Breast epithelium (tissue), 3 donors: ENCODE data around the gene OR4D10.

ENCODE experiments used
- POLR2A ChIP-seq: fragments of 450-650 bp; IDR thresholded peaks from one replicate; pipeline ENCODE4 v1.6.1; 2016; ENCODE audit warnings: antibody characterized with exemption, mild to moderate bottlenecking, moderate library complexity
- POLR2AphosphoS5 ChIP-seq, 3 donors: sonication (generic); formaldehyde crosslinking; IDR thresholded peaks; one replicate each; pipeline ENCODE4 v1.6.1; 2017; ENCODE audit warnings: antibody characterized with exemption in 3 of 3
- TF ChIP-seq, protein P1 (sequence below), 3 donors: fragments of 450-650 bp; IDR thresholded peaks; one replicate each; pipeline ENCODE4 v1.5.1; 2016 to 2017; ENCODE audit warnings: antibody characterized with exemption in 3 of 3, mild to moderate bottlenecking in 3 of 3, moderate library complexity in 3 of 3

DNA sequence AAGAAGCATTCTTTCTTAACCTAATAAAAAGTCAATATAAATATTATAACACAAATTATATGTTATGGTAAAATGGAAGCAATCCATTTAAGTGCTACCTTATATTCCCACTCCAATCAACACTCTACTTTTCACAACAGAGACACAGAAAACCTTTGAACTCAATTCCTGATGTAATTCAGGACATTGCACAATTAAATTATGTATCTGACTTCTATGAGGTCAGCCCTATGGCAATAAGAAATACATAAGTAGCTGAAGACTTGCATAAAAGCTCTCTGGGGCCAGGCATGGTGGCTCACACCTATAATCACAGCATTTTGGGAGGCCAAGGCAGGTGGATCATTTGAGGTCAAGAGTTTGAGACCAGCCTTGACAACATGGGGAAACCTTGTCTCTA is 6.8 kb downstream of the OR4D10 start:
- TF ChIP-seq POLR2A = no peak
- TF ChIP-seq, protein P1, sequence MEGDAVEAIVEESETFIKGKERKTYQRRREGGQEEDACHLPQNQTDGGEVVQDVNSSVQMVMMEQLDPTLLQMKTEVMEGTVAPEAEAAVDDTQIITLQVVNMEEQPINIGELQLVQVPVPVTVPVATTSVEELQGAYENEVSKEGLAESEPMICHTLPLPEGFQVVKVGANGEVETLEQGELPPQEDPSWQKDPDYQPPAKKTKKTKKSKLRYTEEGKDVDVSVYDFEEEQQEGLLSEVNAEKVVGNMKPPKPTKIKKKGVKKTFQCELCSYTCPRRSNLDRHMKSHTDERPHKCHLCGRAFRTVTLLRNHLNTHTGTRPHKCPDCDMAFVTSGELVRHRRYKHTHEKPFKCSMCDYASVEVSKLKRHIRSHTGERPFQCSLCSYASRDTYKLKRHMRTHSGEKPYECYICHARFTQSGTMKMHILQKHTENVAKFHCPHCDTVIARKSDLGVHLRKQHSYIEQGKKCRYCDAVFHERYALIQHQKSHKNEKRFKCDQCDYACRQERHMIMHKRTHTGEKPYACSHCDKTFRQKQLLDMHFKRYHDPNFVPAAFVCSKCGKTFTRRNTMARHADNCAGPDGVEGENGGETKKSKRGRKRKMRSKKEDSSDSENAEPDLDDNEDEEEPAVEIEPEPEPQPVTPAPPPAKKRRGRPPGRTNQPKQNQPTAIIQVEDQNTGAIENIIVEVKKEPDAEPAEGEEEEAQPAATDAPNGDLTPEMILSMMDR (IDR thresholded peaks at IDR 0.05) = no peak
- TF ChIP-seq POLR2AphosphoS5 (IDR thresholded peaks at IDR 0.05) = no peak
